ENCODE data around the gene SRBD1. TPM values are rescaled to one million over a fixed set of nuclear protein-coding genes. Genes with fewer than 3 reads are reported as not detected.

The SRBD1 gene
- total and polyA plus RNA-seq, 2 of the 8 experiments (the other 6 are each of a cell fraction or from before 2014, with no cell fraction given) = 4.6 to 20.0 TPM

DNA sequence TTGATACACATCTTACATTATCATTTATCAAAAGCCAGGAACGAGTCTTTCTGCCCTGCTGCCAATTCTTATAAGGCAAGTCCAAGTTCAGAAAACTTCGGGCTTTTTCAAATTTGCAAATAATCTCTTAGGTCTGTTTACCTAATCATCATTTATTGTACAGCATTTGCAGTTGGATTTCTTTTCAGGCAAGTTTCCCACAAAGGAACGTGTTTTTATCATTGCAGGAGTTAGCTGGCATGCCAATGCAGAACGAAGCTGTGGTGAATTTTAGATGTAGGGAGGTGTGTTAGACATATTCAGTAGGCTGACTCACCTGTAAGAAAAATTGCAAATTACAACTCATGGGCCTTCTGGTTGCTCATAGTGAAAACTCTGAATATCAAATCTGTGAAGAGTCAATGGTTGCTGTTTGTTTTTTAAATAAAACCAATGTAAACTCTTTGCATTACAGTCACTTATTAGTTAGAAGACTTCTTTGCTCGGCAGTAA lies 209.6 kb downstream of the SRBD1 start:
- no peak overlapping the region for H2BK120ac ChIP-seq (replicated peaks; ENCODE audit: low read depth, low read length)
- H3K23ac ChIP-seq (ENCODE audit: insufficient read length) = no peak overlapping the region
- H2BK5ac ChIP-seq (ENCODE audit: low read depth, low read length) = no peak overlapping the region
- no peak overlapping the region for H3K56ac ChIP-seq (replicated peaks; ENCODE audit: insufficient read length, low read depth, low read length)
- H3K4me2 ChIP-seq (ENCODE audit: insufficient read depth in 1 of 2, low read depth in 2 of 2, low read length in 2 of 2) = no peak overlapping the region
- FAIRE-seq = no peak
- no peaks in the 10 kb centered on the region for H3K79me2 ChIP-seq (ENCODE audit: control insufficient read depth in 1 of 2, insufficient read depth in 2 of 2, low read length in 2 of 2)
- no peaks in the 10 kb centered on the region for H3K27me3 ChIP-seq (replicated peaks in 1 of 4; ENCODE audit: control insufficient read depth in 3 of 4, extremely low read depth in 1 of 4, insufficient read depth in 3 of 4, low read length in 3 of 4)
- H2BK15ac ChIP-seq (ENCODE audit: low read length) = no peak overlapping the region
- no peak overlapping the region for H3K9ac ChIP-seq (replicated peaks in 1 of 4; ENCODE audit: extremely low read depth in 1 of 4, low read depth in 3 of 4, low read length in 3 of 4)
- CTCF ChIA-PET (ENCODE audit: partially characterized antibody) = interaction anchor here (1.0 to 1.2 kb wide), 2 partner anchors 19 to 42 kb away, joined by 3 read pairs; no protein-coding TSS in a partner anchor
- TF ChIP-seq HDAC6 (IDR thresholded peaks at IDR 0.05; ENCODE audit: low read depth, low read length) = no peak
- no peak for TF ChIP-seq MAFK (IDR thresholded peaks at IDR 0.05; ENCODE audit: low read depth, low read length)
- no peak for TF ChIP-seq BCL11A (IDR thresholded peaks at IDR 0.05; ENCODE audit: low read depth in 2 of 2, low read length in 2 of 2)
- TF ChIP-seq, protein P1, sequence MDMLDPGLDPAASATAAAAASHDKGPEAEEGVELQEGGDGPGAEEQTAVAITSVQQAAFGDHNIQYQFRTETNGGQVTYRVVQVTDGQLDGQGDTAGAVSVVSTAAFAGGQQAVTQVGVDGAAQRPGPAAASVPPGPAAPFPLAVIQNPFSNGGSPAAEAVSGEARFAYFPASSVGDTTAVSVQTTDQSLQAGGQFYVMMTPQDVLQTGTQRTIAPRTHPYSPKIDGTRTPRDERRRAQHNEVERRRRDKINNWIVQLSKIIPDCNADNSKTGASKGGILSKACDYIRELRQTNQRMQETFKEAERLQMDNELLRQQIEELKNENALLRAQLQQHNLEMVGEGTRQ (IDR thresholded peaks at IDR 0.05; ENCODE audit: low read length) = no peak
- TF ChIP-seq CHD1 (IDR thresholded peaks at IDR 0.05; ENCODE audit: low read depth, low read length) = no peak
- TF ChIP-seq KDM4A (IDR thresholded peaks at IDR 0.05; ENCODE audit: low read depth, low read length, severe bottlenecking) = no peak
- TF ChIP-seq RAD21 (IDR thresholded peaks at IDR 0.05 in 1 of 2, conservative IDR thresholded peaks at IDR 0.05 in 1 of 2; ENCODE audit: low read depth in 2 of 2, low read length in 2 of 2) = no peak
- TF ChIP-seq, protein P2, sequence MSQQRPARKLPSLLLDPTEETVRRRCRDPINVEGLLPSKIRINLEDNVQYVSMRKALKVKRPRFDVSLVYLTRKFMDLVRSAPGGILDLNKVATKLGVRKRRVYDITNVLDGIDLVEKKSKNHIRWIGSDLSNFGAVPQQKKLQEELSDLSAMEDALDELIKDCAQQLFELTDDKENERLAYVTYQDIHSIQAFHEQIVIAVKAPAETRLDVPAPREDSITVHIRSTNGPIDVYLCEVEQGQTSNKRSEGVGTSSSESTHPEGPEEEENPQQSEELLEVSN (IDR thresholded peaks at IDR 0.05) = no peak
- TF ChIP-seq FOSL1 (IDR thresholded peaks at IDR 0.05; ENCODE audit: insufficient read depth, low read depth, low read length) = no peak
- H3K36me3 ChIP-seq (ENCODE audit: control insufficient read depth in 2 of 4, insufficient read depth in 4 of 4, low read length in 3 of 4) = no peaks in the 10 kb centered on the region; a peak in 1 of 8 replicates
- no peak overlapping the region for H4K8ac ChIP-seq (ENCODE audit: extremely low read depth, insufficient read depth, low read length)
- H3K4ac ChIP-seq (replicated peaks; ENCODE audit: insufficient read length, low read depth, low read length) = no peak overlapping the region
- no peak overlapping the region for H4K5ac ChIP-seq (ENCODE audit: insufficient read length, low read depth, low read length)
- no peak overlapping the region for H2AK5ac ChIP-seq (ENCODE audit: low read depth, low read length)
- H3K9me3 ChIP-seq (ENCODE audit: insufficient read depth in 2 of 2, low read depth in 1 of 2, low read length in 1 of 2) = no peaks in the 10 kb centered on the region
- H3K18ac ChIP-seq (ENCODE audit: extremely low read depth, low read length) = no peak overlapping the region
- POLR2A ChIA-PET (ENCODE audit: partially characterized antibody) = no interaction called here
- H4K91ac ChIP-seq (replicated peaks; ENCODE audit: insufficient read length, low read length) = no peak overlapping the region
- no peak overlapping the region for H2BK12ac ChIP-seq (ENCODE audit: low read depth, low read length)
- no peak overlapping the region for H3K27ac ChIP-seq (ENCODE audit: low read depth, low read length)
- H3K79me1 ChIP-seq (ENCODE audit: low read depth, low read length) = no peaks in the 10 kb centered on the region
- no peak overlapping the region for H2BK20ac ChIP-seq (ENCODE audit: low read length)
- H2AFZ ChIP-seq (ENCODE audit: low read length) = no peak overlapping the region
- H3K4me3 ChIP-seq (ENCODE audit: extremely low read depth in 1 of 4, insufficient read depth in 2 of 4, low read depth in 3 of 4, low read length in 4 of 4) = no peak overlapping the region
- no peak overlapping the region for H3K14ac ChIP-seq (ENCODE audit: insufficient read length)
- H3K23me2 ChIP-seq (ENCODE audit: low read depth, low read length) = no peaks in the 10 kb centered on the region
- 85% methylated on average over 5 of the region's 5 CpGs; no CpG with 5 or more reads in 1 of the 2 experiments for WGBS, 2 experiments (ENCODE audit: extremely low coverage in 1 of 2, insufficient coverage in 1 of 2, insufficient read length in 1 of 2, insufficient replicate concordance in 2 of 2, low coverage in 1 of 2, low lambda C conversion rate in 2 of 2, missing lambda C conversion rate in 1 of 2)
- no peaks in the 10 kb centered on the region for H4K20me1 ChIP-seq (replicated peaks in 1 of 2; ENCODE audit: control insufficient read depth in 1 of 2, insufficient read depth in 2 of 2, low read length in 2 of 2)
- no peak for DNase-seq (ENCODE audit: low read depth in 1 of 2, low spot score in 2 of 2)
- H3K4me1 ChIP-seq (replicated peaks in 1 of 4; ENCODE audit: control insufficient read depth in 3 of 4, insufficient read depth in 4 of 4, low read length in 3 of 4) = peaks cover 0 to 15% (median 7%) of the 10 kb centered on the region in 4 experiments; a peak in 5 of 7 replicates

All from H1 (cell line).